Measurements from ENCODE around the gene GALNT1.

- TF ChIP-seq POLR2A (IDR thresholded peaks at IDR 0.05), result no peak
- TF ChIP-seq CTCF (IDR thresholded peaks at IDR 0.05), result no peak
Observed at GRCh38 chr18:35714539-35714938, 133.0 kb downstream of the GALNT1 start.
